Measurements from ENCODE around the gene SORCS3. TPM values are rescaled to one million over a fixed set of nuclear protein-coding genes. Genes with fewer than 3 reads are reported as not detected.

SORCS3 gene
- total and polyA plus RNA-seq, 10 of the 15 experiments (the other 5 are each of a cell fraction or from before 2014, with no cell fraction given), result 0.01 to 0.04 (median 0.02) TPM; not detected in 7

- TF ChIP-seq ZBTB4 (CRISPR knock-in tag; IDR thresholded peaks at IDR 0.05), result no peak
- TF ChIP-seq BMI1 (IDR thresholded peaks at IDR 0.05; ENCODE audit: borderline replicate concordance), result no peak
- TF ChIP-seq FOXM1 (IDR thresholded peaks at IDR 0.05; ENCODE audit: low read depth, low read length), result no peak
- TF ChIP-seq KDM1A (IDR thresholded peaks at IDR 0.05; ENCODE audit: borderline replicate concordance), result no peak
- no peak for TF ChIP-seq MLLT1 (IDR thresholded peaks at IDR 0.05)
- no peak for TF ChIP-seq DPF2 (IDR thresholded peaks at IDR 0.05)
- TF ChIP-seq SKIL (IDR thresholded peaks at IDR 0.05; ENCODE audit: low read depth, poor library complexity, severe bottlenecking), result no peak
- TF ChIP-seq BCL3 (IDR thresholded peaks at IDR 0.05; ENCODE audit: borderline replicate concordance, insufficient read depth, low read depth, low read length, poor library complexity, severe bottlenecking), result no peak
- no peak for TF ChIP-seq EZH2 (IDR thresholded peaks at IDR 0.05; ENCODE audit: borderline replicate concordance, control insufficient read depth, low read depth, low read length)
- no peak for TF ChIP-seq IKZF2 (IDR thresholded peaks at IDR 0.05)
- TF ChIP-seq REST (IDR thresholded peaks at IDR 0.05; ENCODE audit: low read depth, low read length), result peak; percentile 99
- TF ChIP-seq TCF3 (IDR thresholded peaks at IDR 0.05; ENCODE audit: borderline replicate concordance, insufficient read depth, low read depth, low read length), result no peak
- no peak for TF ChIP-seq KLF5 (IDR thresholded peaks at IDR 0.05; ENCODE audit: partially characterized antibody)
These were observed 183.4 kb downstream of the SORCS3 start (continued) for GRCh38 chr10:104824380-104825006.

Measured in GM12878 (cell line).